ENCODE measurements around the gene FGL2.
"Not testable (repeated sequence)": the region's sequence is repeated elsewhere in the genome, so short reads cannot be mapped to it uniquely, and the experiment has no call there.

The FGL2 gene

GRCh38 chr7:77238703-77239136 lies 39.1 kb upstream of the FGL2 start:
- H3K36me3 ChIP-seq (ENCODE audit: control insufficient read depth in 2 of 2, insufficient read depth in 2 of 2, low read length in 2 of 2), result no peaks in the 10 kb centered on the region
- no peaks in the 10 kb centered on the region for H3K27me3 ChIP-seq (ENCODE audit: control insufficient read depth in 1 of 2, insufficient read depth in 2 of 2, low read length in 2 of 2)
- H3K4me1 ChIP-seq (ENCODE audit: control insufficient read depth, insufficient read depth, low read length), result peaks cover 17% of the 10 kb centered on the region
- H3K9me3 ChIP-seq (ENCODE audit: control insufficient read depth in 2 of 2, low read length in 2 of 2), result no peaks in the 10 kb centered on the region
- no peak overlapping the region for H3K4me3 ChIP-seq (ENCODE audit: low read length in 2 of 2)
- H3K9ac ChIP-seq (ENCODE audit: low read length in 2 of 2), result no peak overlapping the region
- no peak overlapping the region for H3K27ac ChIP-seq (ENCODE audit: low read length)

GRCh38 chr7:77235276-77235675 lies 35.7 kb upstream of the FGL2 start:
- H3K36me3 ChIP-seq (ENCODE audit: control insufficient read depth in 2 of 2, insufficient read depth in 2 of 2, low read length in 2 of 2), result no peaks in the 10 kb centered on the region
- no peaks in the 10 kb centered on the region for H3K27me3 ChIP-seq (ENCODE audit: control insufficient read depth in 1 of 2, insufficient read depth in 2 of 2, low read length in 2 of 2)
- H3K4me3 ChIP-seq (ENCODE audit: low read length in 2 of 2), result no peak overlapping the region
- peaks cover 10% of the 10 kb centered on the region for H3K4me1 ChIP-seq (ENCODE audit: control insufficient read depth, insufficient read depth, low read length)
- H3K27ac ChIP-seq (ENCODE audit: low read length), result no peak overlapping the region
- H3K9me3 ChIP-seq (ENCODE audit: control insufficient read depth in 2 of 2, low read length in 2 of 2), result no peaks in the 10 kb centered on the region
- no peak overlapping the region for H3K9ac ChIP-seq (ENCODE audit: low read length in 2 of 2)

- H3K4me1 ChIP-seq (ENCODE audit: control insufficient read depth, insufficient read depth, low read length), result peaks cover 3% of the 10 kb centered on the region
- no peak overlapping the region for H3K4me3 ChIP-seq (ENCODE audit: low read length in 2 of 2)
- H3K9ac ChIP-seq (ENCODE audit: low read length in 2 of 2), result no peak overlapping the region
- no peak overlapping the region for H3K27ac ChIP-seq (ENCODE audit: low read length)
- no peaks in the 10 kb centered on the region for H3K9me3 ChIP-seq (ENCODE audit: control insufficient read depth in 2 of 2, low read length in 2 of 2)
- H3K27me3 ChIP-seq (ENCODE audit: control insufficient read depth in 1 of 2, insufficient read depth in 2 of 2, low read length in 2 of 2), result no peaks in the 10 kb centered on the region
- H3K36me3 ChIP-seq (ENCODE audit: control insufficient read depth in 2 of 2, insufficient read depth in 2 of 2, low read length in 2 of 2), result no peaks in the 10 kb centered on the region
Measured at GRCh38 chr7:77232467-77232866, 32.8 kb upstream of the FGL2 start.

GRCh38 chr7:77228795-77229194 lies 29.2 kb upstream of the FGL2 start:
- not testable (repeated sequence) for H3K36me3 ChIP-seq (ENCODE audit: control insufficient read depth in 2 of 2, insufficient read depth in 2 of 2, low read length in 2 of 2); H3K4me1 ChIP-seq (ENCODE audit: control insufficient read depth, insufficient read depth, low read length); H3K9ac ChIP-seq (ENCODE audit: low read length in 2 of 2); H3K27ac ChIP-seq (ENCODE audit: low read length); H3K9me3 ChIP-seq (ENCODE audit: control insufficient read depth in 2 of 2, low read length in 2 of 2); H3K27me3 ChIP-seq (ENCODE audit: control insufficient read depth in 1 of 2, insufficient read depth in 2 of 2, low read length in 2 of 2); H3K4me3 ChIP-seq (ENCODE audit: low read length in 2 of 2)

GRCh38 chr7:77226357-77226839 lies 26.8 kb upstream of the FGL2 start:
- no peaks in the 10 kb centered on the region for H3K9me3 ChIP-seq (ENCODE audit: control insufficient read depth in 2 of 2, low read length in 2 of 2)
- no peak overlapping the region for H3K27ac ChIP-seq (ENCODE audit: low read length)
- no peaks in the 10 kb centered on the region for H3K4me1 ChIP-seq (ENCODE audit: control insufficient read depth, insufficient read depth, low read length)
- H3K9ac ChIP-seq (ENCODE audit: low read length in 2 of 2), result no peak overlapping the region
- H3K27me3 ChIP-seq (ENCODE audit: control insufficient read depth in 1 of 2, insufficient read depth in 2 of 2, low read length in 2 of 2), result no peaks in the 10 kb centered on the region
- no peaks in the 10 kb centered on the region for H3K36me3 ChIP-seq (ENCODE audit: control insufficient read depth in 2 of 2, insufficient read depth in 2 of 2, low read length in 2 of 2)
- H3K4me3 ChIP-seq (ENCODE audit: low read length in 2 of 2), result no peak overlapping the region

GRCh38 chr7:77223261-77223660 lies 23.6 kb upstream of the FGL2 start:
- H3K9ac ChIP-seq (ENCODE audit: low read length in 2 of 2), result no peak overlapping the region

GRCh38 chr7:77222819-77223218 lies 23.2 kb upstream of the FGL2 start:
- H3K36me3 ChIP-seq (ENCODE audit: control insufficient read depth in 2 of 2, insufficient read depth in 2 of 2, low read length in 2 of 2), result no peaks in the 10 kb centered on the region
- H3K27ac ChIP-seq (ENCODE audit: low read length), result no peak overlapping the region
- no peaks in the 10 kb centered on the region for H3K27me3 ChIP-seq (ENCODE audit: control insufficient read depth in 1 of 2, insufficient read depth in 2 of 2, low read length in 2 of 2)
- no peak overlapping the region for H3K4me3 ChIP-seq (ENCODE audit: low read length in 2 of 2)
- H3K9me3 ChIP-seq (ENCODE audit: control insufficient read depth in 2 of 2, low read length in 2 of 2), result no peaks in the 10 kb centered on the region
- H3K9ac ChIP-seq (ENCODE audit: low read length in 2 of 2), result no peak overlapping the region
- H3K4me1 ChIP-seq (ENCODE audit: control insufficient read depth, insufficient read depth, low read length), result no peaks in the 10 kb centered on the region

More at GRCh38 chr7:77223261-77223660, 23.6 kb upstream of the FGL2 start:
- H3K27me3 ChIP-seq (ENCODE audit: control insufficient read depth in 1 of 2, insufficient read depth in 2 of 2, low read length in 2 of 2), result no peaks in the 10 kb centered on the region
- no peak overlapping the region for H3K4me3 ChIP-seq (ENCODE audit: low read length in 2 of 2)
- H3K36me3 ChIP-seq (ENCODE audit: control insufficient read depth in 2 of 2, insufficient read depth in 2 of 2, low read length in 2 of 2), result no peaks in the 10 kb centered on the region
- no peaks in the 10 kb centered on the region for H3K9me3 ChIP-seq (ENCODE audit: control insufficient read depth in 2 of 2, low read length in 2 of 2)
- no peaks in the 10 kb centered on the region for H3K4me1 ChIP-seq (ENCODE audit: control insufficient read depth, insufficient read depth, low read length)
- H3K27ac ChIP-seq (ENCODE audit: low read length), result no peak overlapping the region

GRCh38 chr7:77222065-77222464 lies 22.4 kb upstream of the FGL2 start:
- Histone ChIP-seq H3K36me3 (ENCODE audit: control insufficient read depth in 2 of 2, insufficient read depth in 2 of 2, low read length in 2 of 2) (no peaks in the 10 kb centered on the region), H3K27ac (ENCODE audit: low read length) (peak overlapping the region; percentile 24), H3K4me1 (ENCODE audit: control insufficient read depth, insufficient read depth, low read length) (no peaks in the 10 kb centered on the region), H3K27me3 (ENCODE audit: control insufficient read depth in 1 of 2, insufficient read depth in 2 of 2, low read length in 2 of 2) (no peaks in the 10 kb centered on the region), H3K9me3 (ENCODE audit: control insufficient read depth in 2 of 2, low read length in 2 of 2) (no peaks in the 10 kb centered on the region), H3K4me3 (ENCODE audit: low read length in 2 of 2) (no peak overlapping the region), H3K9ac (ENCODE audit: low read length in 2 of 2) (no peak overlapping the region)

GRCh38 chr7:77219701-77220331 lies 20.2 kb upstream of the FGL2 start:
- not testable (repeated sequence) for H3K9me3 ChIP-seq (ENCODE audit: control insufficient read depth in 2 of 2, low read length in 2 of 2); H3K4me3 ChIP-seq (ENCODE audit: low read length in 2 of 2); H3K9ac ChIP-seq (ENCODE audit: low read length in 2 of 2); H3K27me3 ChIP-seq (ENCODE audit: control insufficient read depth in 1 of 2, insufficient read depth in 2 of 2, low read length in 2 of 2); H3K4me1 ChIP-seq (ENCODE audit: control insufficient read depth, insufficient read depth, low read length); H3K36me3 ChIP-seq (ENCODE audit: control insufficient read depth in 2 of 2, insufficient read depth in 2 of 2, low read length in 2 of 2); H3K27ac ChIP-seq (ENCODE audit: low read length)

GRCh38 chr7:77217474-77218185 lies 18.0 kb upstream of the FGL2 start:
- H3K9ac ChIP-seq (ENCODE audit: low read length in 2 of 2), result no peak overlapping the region
- H3K27me3 ChIP-seq (ENCODE audit: control insufficient read depth in 1 of 2, insufficient read depth in 2 of 2, low read length in 2 of 2), result no peaks in the 10 kb centered on the region
- H3K4me3 ChIP-seq (ENCODE audit: low read length in 2 of 2), result no peak overlapping the region
- peaks cover 0 to 4% of the 10 kb centered on the region in 2 donors for H3K9me3 ChIP-seq (ENCODE audit: control insufficient read depth in 2 of 2, low read length in 2 of 2)
- H3K36me3 ChIP-seq (ENCODE audit: control insufficient read depth in 2 of 2, insufficient read depth in 2 of 2, low read length in 2 of 2), result no peaks in the 10 kb centered on the region
- no peak overlapping the region for H3K27ac ChIP-seq (ENCODE audit: low read length)
- no peaks in the 10 kb centered on the region for H3K4me1 ChIP-seq (ENCODE audit: control insufficient read depth, insufficient read depth, low read length)

GRCh38 chr7:77216181-77216845 lies 16.7 kb upstream of the FGL2 start:
- H3K4me3 ChIP-seq (ENCODE audit: low read length in 2 of 2), result no peak overlapping the region
- H3K9me3 ChIP-seq (ENCODE audit: control insufficient read depth in 2 of 2, low read length in 2 of 2), result peaks cover 0 to 4% of the 10 kb centered on the region in 2 donors
- H3K9ac ChIP-seq (ENCODE audit: low read length in 2 of 2), result no peak overlapping the region
- H3K4me1 ChIP-seq (ENCODE audit: control insufficient read depth, insufficient read depth, low read length), result no peaks in the 10 kb centered on the region
- H3K27ac ChIP-seq (ENCODE audit: low read length), result no peak overlapping the region
- no peaks in the 10 kb centered on the region for H3K27me3 ChIP-seq (ENCODE audit: control insufficient read depth in 1 of 2, insufficient read depth in 2 of 2, low read length in 2 of 2)
- no peaks in the 10 kb centered on the region for H3K36me3 ChIP-seq (ENCODE audit: control insufficient read depth in 2 of 2, insufficient read depth in 2 of 2, low read length in 2 of 2)
